ENCODE data around the gene CNIH3.

Gene CNIH3

DNA sequence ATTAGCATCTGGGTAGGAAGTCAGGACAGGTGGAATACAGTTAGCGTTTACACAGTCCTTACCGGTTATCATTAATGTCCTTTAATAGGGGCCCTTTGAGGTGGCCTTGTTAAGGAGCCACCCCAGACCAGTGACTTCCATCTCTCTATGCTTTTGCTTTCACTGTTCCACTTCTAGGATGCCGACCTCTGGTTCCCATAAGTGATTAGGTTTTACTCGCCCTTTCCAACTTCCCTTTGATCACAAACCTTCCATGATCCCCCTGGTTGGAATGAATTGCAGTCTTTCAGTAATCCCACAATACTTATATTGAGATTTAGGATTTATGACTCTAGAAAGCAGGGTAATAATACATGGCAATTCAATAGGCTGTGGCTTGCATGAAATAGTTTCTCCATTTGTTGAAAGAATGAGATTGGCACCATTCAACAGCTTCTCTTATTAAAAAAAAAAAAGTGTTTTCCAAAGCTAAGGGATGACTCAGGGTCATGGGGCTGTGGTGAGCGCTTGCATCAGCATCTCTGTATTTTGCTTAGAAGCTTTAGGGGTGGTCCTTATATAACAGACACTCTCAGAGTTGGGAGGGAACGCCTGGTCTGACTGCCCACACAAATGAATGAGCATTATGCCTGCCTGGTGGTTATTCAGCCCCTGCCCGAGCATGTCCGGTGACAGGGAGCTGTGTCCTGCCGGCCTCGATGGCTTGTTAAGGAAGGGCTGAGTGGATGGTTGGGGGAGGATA, 110.5 kb downstream of the CNIH3 start:
- FAIRE-seq, result no peak

DNA sequence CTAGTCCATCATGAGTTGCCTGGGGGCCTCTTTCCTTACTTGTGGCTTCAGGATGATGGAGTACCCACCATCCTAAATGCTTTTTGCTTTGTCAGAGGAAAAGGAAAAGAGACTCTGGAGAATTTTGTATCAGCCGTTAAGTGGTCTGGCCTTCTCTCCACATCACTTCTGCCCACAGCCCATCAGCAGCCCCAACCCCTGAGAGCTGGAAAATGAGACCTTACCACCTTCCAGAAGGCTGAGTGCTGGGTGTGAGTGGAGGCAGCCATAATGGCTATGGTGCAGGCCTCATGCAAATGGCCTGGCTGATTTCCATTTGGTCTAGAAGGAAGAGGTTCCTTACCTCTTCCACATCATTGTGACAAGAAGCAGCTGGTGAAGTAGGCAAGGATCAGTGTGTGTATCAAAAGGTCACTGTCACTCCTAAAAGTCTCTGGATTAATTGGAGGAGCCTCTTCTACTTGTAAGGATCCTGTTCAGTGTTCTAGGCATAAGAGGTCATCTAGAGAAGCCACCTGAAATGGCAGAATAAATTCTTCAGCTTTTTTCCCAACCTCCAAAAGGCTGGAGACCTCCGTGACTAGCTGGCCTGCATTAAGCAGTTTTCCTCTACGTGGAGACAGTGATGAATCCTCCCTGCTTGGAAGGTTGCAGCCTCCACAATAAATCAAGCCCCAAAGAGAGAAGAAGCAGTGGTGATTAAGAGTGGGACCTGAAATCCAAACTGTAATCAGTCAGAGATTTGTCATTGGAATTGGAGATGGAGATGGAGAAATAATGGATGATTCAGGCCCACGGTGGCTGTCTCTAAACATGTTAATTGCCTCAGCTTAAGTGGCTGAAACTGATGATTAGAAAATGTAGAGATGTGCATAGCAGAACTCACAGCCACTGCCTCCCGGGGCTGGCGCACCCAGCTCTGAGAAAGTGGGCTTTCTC, 111.5 kb downstream of the CNIH3 start:
- no peak for FAIRE-seq

DNA sequence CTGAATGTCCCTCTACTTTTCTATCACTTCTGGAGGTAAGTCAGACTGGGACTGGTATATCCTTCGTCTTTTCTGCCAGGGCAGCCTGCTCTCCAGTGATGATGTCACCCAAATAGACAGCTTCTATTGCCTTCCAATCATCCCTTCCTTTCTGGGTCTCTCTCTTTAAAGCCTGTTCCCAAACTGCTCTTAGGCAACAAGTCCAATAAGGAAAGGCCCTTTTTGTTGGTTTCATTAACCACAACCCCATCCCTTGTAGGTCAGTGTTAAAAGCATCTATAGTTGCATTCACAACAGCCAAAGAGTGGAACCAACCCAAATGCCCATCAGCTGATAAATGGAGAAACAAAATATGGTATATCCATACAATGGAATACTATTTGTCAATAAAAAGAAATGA, 114.4 kb downstream of the CNIH3 start:
- FAIRE-seq, result no peak

DNA sequence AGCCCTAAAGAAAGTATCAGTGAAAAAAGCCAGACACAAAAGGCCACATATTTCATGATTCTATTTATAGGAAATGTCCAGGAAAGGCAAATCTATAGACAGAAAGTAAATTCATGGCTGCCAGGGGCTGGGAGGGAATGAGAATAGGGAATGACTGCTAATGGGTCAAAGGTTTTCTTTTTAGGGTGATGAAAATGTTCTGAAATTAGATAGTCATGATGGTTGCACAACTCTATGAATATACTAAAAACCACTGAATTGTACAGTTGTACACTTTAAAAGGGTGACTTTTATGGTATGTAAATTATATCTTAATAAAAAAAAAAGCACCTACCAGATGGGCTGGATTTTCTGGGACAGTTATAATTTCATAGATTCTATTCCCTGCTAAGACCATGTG, 114.8 kb downstream of the CNIH3 start:
- FAIRE-seq, result no peak

DNA sequence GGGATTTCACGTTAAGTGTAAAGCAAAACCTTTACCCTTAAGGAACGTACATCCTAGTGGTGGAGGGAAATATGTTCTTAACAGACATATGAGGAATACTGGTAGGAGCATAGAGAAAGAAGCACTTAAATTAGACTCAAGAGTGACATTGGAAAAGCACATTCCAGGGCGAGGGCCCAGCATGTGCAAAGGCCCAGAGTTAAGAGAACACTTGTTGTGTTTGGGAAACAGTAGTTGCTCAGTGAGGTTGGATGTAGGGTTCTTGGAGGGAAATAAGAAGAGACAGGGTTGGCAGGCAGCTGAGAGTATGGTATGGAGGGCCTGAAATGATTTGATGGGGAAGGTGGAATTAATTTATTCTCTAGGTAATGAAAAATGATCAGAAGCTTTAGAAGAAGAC, 115.5 kb downstream of the CNIH3 start:
- no peak for FAIRE-seq

DNA sequence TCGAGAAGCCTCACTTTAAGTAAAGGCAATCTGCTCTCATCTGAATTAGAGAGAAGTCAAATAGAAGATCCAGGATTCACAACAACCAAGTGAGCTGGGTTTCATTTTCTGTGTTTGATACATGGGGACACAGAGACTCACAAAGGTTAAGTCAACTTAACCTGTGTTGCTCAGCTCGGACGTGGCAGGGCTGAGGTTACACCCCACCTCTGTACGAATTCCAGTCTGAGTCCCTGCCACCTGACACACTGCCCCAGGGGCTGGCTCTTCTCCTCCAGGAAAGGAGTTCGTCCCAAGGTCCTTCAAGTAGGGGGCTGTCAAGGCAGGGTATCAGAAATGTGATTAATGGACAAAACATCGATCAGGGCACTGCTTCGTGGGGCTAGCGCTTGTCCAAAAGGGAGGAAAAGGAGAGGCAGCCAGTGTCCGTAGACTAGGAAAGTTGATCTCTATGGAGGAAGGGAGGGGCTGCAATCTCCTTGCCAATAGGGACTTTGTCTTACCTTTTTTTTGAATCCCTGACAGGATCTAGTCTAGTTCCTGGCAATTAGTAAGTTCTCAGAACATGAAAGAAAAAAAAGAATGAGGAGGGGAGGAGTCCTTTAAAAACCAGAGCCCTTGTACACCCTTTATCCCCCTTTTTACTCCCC, 116.4 kb downstream of the CNIH3 start:
- no peak for FAIRE-seq

DNA sequence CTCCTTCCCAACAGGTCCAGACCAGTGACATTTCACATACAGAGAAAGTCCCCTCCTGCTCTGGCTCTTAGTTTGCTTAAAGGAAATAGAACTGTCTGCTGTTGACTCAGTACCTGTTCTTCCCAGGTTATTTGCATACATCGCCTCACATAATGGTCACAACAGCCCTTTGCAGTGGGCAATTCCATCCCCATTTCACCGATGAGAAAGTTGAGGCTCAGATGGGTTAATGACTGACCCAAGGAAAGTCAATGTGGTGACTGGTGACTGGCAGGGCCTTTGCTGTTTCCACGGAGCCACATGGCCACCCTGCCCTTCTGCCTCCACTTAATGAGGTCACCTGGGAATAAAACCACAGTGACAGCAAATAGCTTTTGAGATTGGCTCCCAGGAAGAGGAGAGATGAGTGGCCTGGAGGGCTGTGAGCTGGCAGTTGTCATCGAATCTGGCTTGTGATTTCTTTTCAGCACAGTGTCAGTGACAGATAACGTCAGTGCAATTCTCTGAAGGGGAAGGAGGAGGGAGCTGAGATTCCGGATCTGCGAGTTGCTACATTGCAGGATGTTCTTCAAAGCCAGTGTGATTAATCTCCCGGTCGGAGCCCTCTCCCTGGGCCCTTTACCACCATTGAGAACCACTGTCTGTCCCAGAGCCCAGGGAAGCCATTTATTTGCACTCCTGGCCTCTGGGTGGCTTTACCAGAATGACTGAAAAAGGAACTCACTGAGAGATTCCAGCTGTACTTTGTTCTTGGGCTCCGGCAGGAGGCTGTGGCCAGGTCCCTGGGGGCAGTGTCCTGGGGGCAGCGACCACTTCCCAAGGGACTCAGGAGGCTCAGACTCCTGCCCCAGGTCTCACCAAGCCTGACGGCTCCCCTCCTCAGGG, 117.2 kb downstream of the CNIH3 start:
- FAIRE-seq, result no peak

DNA sequence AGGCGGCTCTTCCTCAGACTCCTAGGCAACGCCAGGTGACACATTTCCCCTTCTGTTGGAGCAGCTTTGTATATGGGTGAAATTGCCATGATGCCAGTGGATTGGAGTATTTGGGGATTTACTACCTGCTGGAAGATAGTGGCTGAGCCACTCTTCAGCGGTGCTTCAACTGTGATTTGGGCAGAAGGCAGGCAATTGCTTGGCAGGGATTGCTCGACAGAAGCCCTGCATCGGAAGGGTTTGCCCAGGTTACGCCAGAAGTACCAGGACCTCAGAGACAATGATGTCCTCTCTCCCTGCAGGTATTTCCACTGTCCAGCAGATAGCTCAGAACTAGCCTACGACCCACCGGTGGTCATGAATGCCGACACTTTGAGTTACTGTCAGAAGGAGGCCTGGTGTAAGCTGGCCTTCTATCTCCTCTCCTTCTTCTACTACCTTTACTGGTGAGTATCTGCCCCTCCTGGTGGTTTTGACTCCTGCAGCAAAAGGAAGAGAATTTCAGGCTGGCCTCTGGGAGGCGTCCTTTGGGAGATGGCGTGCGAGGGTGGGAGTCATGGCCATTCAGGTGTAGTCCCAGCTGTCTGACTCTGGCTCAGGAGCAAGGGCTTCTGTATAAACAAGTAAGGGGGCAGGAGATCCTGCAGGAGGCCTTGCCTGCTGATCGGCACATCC, 118.3 kb downstream of the CNIH3 start:
- no peak for FAIRE-seq

DNA sequence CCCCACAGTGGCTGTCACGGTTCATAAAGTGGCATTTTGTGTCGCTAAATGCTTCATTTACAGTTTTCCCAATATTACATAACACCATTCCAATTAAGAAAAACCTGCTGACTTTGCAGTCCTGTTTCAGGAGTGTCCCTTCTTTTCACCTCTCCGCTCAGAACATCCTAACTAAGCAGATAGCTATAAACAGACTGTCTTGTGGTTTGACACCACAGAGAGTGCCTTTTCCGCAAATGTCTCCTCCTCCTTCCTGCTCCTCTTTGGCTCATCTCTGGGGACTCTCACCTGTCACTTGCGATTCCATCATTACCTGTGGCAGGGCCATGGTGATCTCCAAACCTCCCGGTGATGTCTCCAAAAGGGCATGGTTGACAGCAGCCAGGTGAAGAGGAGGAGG, 119.0 kb downstream of the CNIH3 start:
- FAIRE-seq, result no peak

DNA sequence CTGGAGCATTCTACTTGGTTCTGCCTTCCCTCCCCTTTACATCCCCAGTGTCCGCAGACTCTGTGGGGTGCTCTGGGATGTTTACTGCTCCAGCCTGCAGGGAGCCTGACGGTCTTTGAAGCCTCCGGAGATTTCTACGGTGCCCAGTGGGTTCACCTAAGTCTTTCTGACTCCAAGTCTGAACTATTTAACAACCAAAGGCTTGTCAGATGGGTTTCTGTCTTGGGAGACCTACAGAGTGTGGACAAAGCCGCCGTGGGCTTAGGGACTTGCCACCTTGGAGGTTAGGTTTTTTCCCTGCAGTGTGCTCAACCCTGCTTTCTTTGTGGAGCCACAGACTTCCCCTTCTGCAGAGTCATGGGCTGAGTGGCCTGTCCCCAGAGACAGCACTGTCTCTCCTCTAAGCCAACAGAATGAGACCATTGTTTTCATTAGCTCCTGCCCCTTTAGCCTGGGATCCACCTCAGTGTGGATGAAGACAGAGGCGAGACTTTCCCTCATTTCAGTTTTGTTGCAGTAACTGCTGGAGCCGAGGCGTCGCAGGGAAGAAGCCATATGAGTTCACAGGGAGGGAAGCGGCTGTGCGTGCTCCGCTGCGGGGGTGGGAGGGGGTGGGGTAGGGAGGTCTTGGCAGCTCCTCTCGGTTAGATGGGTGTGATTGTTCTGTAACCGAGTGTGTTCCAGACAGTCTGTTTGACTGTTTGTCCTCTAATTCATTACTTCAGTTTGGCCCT, 120.7 kb downstream of the CNIH3 start:
- FAIRE-seq, result no peak

DNA sequence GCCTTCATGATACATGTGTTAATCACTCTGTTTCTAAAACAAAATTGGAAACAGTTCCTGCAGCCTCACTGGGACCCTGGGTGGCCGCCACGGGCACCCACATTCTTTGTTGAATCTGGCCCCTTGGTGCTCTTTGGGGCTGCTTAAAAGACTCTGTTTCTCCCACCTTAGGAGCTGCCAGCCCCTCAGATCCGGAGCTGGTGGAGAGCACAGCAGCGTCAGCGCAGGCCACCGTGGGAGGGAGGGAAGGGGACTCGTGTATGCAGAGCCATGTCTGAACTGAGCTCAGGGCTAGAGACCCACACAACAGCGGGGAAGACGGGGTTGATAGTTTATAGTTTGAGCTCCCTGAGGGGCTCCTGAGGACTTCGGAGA, 121.2 kb downstream of the CNIH3 start:
- FAIRE-seq, result no peak

DNA sequence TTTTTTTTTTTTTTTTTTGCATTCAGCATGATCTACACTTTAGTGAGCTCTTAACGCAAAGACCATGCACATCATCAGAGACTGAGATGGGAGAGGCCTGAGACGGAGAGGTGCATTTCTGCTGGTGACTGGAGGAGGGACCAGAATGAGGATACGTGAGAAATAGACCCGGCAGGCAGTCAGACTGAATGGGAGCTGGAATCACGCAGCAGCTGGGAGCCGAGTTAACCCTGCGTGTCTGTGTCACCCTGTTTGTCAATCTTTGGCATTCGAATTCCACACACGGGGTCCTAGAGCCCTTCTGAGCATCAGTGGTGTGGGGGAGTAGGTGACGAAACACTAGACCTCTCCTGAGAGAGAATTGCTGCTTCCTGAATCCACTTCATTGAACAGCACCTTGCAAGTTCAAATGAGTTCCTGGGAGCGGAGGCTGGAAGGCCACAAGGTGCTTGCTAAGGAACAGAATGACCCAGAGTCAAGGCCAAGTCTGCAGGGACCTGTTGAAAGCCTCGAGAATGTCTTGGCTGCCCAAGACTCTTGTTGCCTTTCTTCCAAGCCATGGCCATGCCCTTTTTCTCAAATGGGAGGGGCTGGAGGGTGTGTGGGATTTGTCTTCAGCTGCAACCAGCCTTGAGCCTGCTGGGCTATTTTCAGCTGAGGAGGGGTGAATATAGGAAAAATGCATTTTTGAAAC, 123.3 kb downstream of the CNIH3 start:
- FAIRE-seq, result no peak

DNA sequence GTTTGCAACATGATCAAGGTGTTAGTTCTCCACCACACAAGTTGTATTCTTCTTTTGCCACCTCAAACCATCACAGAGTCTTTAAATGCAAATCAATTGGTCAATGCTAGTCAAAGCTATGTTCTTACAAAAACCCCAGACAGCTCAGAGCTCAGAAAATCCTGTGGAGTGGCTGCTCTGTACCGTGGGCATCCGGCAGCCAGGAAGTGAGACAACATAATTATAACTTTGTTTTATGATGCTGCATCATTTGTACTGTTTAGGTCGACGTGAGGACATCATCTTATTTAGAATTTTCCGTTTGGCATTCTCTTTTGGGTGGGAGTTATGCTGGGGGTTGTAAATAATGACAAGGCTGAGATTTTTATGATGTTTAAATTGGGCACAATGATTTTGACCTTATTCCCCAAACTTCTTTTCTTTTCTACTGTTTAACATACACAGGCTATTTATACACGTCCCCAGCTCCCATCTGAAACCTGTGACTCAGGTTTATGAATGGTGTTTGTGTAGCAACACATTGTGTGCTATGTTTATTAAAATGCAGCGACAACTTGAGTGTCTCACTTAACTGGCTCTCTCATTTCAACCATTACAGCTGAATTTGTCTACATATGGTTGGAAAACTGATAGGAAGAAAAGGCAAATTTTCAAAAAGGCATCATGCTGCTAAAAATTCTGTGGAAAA, 124.0 kb downstream of the CNIH3 start:
- FAIRE-seq, result no peak

DNA sequence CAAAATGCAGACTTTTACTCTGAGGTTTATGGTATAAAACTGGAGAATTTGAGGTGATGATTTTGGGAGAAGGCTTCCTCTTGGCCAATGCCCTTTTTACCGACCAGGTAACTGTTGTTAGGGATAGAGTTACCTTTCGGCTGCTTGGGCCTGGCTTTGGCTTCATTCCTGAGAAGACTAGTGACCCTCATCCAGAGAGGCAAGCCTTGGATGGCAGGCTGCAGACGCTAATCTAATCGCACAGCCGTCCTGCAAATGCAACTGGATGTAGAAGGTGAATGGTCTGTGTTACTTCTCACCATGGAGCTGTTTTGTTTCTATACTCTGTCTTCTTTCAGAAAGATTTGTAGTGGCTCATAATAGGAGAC, 124.6 kb downstream of the CNIH3 start:
- FAIRE-seq, result no peak

DNA sequence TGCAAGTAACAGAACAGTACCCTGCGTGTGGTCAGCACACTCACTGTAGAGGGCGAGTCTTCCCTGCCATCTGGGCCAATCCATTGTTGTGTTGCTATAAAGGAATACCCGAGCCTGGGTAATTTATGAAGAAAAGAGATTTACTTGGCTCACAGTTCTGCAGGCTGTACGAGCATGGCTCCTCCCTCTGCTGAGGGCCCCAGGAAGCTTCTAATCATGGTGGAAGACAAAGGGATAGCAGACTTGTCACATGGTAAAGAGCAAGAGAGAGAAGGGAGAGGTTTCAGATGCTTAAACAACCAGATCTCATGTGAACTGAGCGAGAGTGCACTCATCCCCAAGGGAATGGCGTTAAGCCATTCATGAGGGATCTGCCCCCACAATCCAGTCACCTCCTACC, 126.2 kb downstream of the CNIH3 start:
- no peak for FAIRE-seq

DNA sequence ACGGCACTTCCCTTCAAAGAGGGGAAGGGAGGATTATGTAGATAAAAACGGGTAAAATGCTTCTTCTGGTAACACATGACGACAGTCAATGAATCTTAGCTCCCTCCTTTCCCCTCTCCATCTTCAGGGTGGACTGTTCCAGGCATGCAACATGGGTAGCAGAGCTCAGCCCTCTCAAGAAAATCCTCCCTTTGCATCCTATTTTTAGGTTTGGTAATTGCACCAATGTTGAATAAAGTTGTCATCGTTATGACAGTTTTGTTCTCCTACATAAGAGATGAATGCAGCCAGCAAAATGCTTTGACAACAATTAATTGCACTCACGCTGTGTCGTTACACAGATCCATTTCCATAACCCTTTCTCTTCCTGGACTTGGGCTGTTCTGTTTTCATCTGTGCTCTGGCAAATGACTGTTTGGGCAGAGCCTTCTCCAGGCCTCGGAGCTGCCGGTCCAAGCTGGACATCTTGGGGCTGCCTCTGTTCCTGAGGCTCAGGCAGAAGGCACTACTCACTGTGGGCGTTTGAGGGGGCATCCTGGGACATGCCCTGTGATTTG, 127.6 kb downstream of the CNIH3 start:
- FAIRE-seq, result no peak

DNA sequence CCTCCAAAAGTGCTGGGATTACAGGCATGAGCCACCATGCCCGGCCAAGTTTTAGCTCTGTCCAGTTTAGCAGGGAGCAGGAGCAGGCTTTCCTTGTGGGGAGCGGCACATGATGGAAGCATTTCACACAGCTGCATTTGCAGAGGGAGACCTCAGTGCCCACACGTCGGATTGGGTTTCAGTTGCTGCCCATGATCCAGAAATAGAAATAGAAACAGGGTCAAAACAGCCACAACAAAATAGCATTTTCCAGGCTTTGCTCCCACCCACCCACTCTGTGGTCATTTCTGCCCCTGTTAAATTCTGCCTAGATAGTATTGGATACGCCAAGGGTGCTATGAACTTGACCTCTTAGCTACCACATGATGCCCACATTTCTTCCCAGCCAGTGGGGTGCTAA, 128.4 kb downstream of the CNIH3 start:
- FAIRE-seq, result no peak

DNA sequence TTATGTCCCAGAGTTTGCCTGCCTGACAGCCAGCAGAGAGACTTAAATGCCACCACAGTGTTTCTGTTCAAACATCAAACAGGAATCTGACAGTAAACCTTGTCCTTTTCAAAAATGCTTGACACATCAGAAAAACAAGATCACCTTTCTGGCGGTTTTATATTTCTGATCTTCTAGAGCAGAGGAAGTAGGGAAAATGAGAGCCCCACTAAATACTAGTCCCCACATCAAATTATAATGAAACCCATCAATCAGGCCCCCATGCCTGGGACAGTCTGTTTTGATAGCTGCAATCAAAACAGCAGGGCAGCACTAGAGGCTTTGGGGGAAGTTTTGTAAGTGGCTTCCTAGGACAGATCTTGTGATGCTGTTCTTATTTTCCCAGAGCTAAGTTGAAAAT, 129.3 kb downstream of the CNIH3 start:
- no peak for FAIRE-seq

DNA sequence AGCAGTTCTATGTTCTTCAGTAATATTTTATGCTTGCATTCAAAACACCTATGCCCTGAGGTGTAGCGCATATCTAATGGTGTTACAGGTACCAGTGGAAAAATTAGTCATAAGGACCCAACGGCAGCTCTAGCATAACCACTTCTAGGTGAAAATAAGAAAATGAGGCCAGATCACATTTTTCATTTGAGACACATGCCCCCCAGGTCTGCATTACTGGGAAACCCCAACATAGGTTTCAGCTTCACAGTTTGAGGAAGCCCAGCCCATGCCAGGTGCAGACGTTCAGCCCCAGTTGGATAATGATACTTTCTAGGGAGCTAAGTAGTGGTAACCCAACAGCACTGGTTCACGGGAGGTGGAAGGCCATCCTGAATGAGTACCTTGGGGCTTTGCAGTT, 129.8 kb downstream of the CNIH3 start:
- no peak for FAIRE-seq

DNA sequence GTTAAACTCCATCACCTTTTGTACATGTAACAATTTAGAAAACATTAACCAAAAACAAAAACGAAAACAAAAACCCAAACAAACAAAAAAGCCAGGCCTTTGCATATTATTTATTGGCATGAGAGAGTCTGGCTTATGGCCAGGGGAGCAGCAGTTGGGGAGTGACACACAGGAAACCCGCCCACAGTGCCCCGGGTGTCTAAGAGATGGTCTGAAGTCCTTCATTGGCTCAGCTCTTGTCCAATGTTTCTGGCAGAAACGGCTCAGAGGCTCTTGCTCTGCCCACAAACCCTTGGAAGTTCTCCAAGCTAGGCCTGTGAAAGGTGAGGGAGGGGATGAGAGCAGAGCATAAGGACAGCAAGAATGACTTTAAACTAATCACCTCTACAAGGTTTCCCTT, 131.5 kb downstream of the CNIH3 start:
- FAIRE-seq, result no peak
